ENCODE data around the gene ZNF778.

ZNF778 gene

GRCh38 chr16:89275837-89276720 is 58.6 kb downstream of the ZNF778 start:
- DNase-seq (ENCODE audit: low read depth, low spot score) = no peak

GRCh38 chr16:89277049-89277448 is 59.5 kb downstream of the ZNF778 start:
- DNase-seq (ENCODE audit: low read depth, low spot score) = no peak

GRCh38 chr16:89277641-89278341 is 60.3 kb downstream of the ZNF778 start:
- no peak for DNase-seq (ENCODE audit: low read depth, low spot score)

- no peak for DNase-seq (ENCODE audit: low read depth, low spot score)
Observed at GRCh38 chr16:89278441-89279240, 61.1 kb downstream of the ZNF778 start.

GRCh38 chr16:89279666-89280481 is 62.4 kb downstream of the ZNF778 start:
- no peak for DNase-seq (ENCODE audit: low read depth, low spot score)

- DNase-seq (ENCODE audit: low read depth, low spot score) = no peak
Observed at GRCh38 chr16:89280546-89281188, 63.2 kb downstream of the ZNF778 start.

DNA sequence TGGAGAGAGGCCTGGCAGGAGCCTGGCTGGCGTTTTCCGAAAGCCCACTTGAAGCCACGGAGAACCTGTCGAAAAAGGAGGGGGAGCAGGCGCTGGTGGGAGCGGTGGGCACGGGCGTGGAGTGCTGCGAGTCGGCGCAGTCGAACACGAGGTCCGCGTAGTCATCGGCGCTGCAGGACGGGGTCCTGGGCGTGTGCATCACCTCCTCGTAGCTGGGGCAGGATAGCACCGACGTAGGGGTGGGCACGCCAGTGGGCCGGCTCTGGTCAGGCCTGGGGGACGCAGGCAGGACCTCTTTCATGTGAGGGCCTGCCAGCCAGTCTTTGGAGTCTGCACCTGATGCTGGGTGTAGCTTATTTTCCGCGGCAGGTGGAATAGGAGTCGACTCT is 63.7 kb downstream of the ZNF778 start:
- DNase-seq (ENCODE audit: low read depth, low spot score) = no peak

DNA sequence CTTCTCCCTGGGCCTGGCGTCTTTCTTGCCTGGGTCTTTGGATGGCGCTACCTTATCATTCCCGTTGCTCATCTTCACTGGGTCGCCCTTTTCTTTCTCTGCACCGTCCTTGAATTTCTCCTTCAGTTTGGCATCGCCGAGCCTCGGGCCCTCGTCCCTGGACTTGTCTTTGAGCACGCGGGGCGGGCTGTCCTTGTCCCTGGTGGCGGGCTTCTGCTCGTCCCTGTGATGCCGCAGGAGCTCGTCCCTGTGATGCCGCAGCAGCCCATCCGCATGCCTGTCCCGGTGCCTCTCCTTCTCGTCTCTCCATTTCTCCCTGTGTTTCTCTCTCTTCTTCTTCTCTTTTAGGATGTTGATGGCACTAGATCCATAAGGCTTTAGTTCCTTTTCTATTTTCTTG is 64.3 kb downstream of the ZNF778 start:
- no peak for DNase-seq (ENCODE audit: low read depth, low spot score)

DNA sequence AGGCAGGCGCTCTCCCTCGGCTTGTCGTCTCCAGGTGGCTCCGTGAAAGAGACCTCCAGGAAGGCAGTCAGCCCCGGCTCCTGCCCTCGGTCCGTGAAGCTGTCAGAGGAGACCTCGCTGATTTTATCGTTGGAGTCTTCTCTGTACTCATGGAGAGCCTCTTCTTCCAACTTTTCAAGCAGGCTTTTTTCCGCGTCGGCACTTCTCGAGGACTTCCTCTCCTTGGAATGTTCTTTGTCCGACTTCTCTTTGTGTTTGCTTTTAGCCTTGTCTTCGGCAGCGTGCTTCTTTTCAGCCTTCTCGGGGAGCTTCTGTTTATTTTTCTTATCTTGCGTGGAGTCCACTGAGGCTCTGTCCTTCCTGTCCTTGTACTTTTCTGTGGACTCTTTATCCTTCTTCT is 65.0 kb downstream of the ZNF778 start:
- no peak for DNase-seq (ENCODE audit: low read depth, low spot score)

- DNase-seq (ENCODE audit: low read depth, low spot score) = no peak
Observed at GRCh38 chr16:89283449-89283848, 65.9 kb downstream of the ZNF778 start.

DNA sequence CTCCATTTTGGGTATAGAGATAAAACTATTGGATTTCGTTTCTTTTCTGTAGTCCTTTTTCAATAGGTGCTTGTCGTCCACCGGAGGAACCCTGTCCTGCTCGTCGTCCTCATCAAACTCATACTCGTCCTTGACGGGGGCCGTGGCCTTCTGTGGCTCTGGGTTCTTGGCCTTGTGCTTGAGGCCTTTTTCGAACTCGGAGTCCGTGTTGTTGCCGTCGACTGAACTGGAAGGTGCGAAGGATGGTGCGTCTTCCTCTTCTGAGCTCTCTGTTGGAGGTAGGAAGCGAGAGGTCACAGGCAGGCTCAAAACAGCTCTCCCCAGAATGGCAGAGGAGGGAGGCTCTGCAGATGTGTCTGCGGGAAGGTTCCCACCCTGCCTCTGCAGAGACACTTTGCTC is 67.9 kb downstream of the ZNF778 start:
- no peak for DNase-seq (ENCODE audit: low read depth, low spot score)

DNA sequence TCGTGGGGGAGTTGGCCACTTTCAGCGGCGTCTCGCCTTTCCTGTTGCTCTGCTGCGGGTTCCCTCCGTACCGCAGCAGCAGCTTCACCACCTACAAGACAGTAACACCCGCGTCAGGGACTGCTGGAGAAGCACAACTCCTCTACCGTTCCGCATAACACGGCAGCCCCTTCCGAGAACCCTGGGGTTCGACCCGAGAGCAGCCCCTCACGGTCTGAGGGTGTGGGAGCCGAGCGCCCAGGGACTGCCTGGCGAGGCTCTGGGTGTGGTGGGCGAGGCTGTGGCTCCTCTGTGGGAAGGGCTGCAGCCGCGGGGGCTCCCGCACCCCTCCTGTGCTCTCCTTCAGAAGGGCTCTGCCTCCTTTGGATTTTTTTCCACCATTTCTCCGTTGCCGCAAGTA is 68.6 kb downstream of the ZNF778 start:
- no peak for DNase-seq (ENCODE audit: low read depth, low spot score)

All from brain pericyte (primary cell).